Stimulated activated CD4-positive, alpha-beta T cell treated with anti-CD3 and anti-CD28 coated beads, Interleukin-1b, Interleukin-23, amount 100 ng/mL, for 4 hours (primary cell): Measurements from ENCODE around the gene RABGGTA.
A peak's percentile ranks its signal among the peaks of the same experiment; 100 is the strongest.

Source experiments
- DNase-seq, 2 donors: peaks; one replicate each; pipeline ENCODE4 v3.0.0-alpha.2; 2020; ENCODE audit warnings: low read depth in 2 of 2

RABGGTA gene

DNA sequence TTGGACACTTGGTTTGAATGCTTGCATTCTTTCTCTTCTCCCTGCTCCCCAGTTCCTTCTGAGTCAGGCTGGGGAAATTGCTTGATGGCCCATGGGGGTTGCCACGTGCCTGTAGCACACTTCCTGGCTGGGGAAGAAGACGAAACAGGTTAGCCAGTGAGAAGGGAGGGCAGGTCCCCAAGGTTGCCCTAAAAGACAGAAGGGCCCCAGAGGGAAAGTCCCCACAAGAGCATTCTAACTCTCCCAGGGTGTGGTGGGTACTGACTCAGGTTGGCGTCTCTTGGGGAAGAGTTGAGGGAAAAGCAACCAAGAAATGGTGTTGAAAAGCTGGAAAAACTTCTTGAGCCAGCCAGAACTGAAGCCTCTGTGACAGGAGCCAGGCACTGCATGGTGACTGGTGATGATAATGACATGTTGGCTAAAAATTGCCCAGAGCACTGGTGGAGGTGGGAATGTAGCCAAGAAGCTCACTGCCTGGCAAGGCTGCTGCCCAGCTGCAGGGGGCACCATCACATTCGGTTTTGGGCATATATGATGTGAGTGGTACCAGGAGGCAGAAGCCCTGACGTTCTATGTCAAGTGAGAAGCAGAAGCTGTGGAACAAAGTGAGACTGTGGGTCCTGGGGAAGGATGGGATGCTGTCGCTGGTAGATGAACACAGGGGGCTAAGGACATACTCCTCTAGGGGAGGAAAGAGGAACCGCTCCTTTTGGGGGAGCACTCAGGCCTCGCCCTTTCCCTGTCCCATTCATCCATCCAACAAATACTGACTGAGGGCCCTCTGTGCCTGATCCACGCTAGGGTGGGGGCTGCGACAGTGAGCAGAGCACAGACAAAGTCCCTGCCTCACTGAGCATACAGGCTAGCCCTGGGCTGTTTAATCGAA, 8.1 kb upstream of the RABGGTA start:
- peak in 1 of 2 donors; percentile 43 for DNase-seq

DNA sequence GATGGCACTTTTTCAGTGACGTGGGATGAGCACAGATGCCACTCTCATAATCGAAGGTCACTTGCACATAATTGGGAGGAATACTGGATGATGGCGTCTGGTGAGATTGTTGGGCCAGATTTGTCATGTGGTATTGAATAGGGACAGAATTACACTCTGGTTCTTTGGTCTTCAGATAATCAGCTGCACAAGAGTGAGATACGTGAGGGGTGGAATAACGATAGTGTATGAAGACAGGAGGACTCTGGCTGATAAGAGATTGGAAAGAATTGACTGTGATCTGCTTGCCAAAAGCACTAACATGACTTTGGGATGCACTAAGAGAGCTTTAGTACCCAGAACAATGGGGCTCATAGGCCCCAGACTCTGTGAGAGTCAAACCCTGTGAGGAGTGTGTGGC, 7.0 kb upstream of the RABGGTA start:
- DNase-seq: no peak

GRCh38 chr14:24277606-24278321, 6.4 kb upstream of the RABGGTA start:
- no peak for DNase-seq

- no peak for DNase-seq
Observed at GRCh38 chr14:24277071-24277470, 5.7 kb upstream of the RABGGTA start.

DNA sequence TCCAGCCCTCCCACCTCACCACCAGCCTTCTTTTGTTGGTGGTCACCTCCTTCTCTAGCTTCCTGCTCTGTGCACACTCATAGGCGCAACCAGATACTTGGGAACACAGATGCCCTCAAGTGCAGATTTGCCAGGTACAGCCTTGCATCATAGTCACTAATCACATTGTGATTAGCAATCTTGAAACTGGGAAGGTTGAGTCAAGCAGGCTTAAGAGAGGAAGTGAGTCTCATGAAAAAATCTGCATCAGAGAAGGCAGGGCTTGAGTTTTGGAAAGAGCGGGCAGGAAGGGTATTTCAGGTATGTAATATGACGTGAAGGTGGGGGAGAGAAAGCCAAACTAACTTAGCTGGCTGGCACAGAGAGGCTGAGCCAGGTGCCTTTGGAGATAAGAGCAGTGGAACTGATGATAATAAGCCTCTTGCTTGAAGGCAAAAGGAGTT, 2.7 kb upstream of the RABGGTA start:
- DNase-seq: peak; percentile 27 to 48

GRCh38 chr14:24273422-24273998, 2.1 kb upstream of the RABGGTA start:
- DNase-seq: no peak

DNA sequence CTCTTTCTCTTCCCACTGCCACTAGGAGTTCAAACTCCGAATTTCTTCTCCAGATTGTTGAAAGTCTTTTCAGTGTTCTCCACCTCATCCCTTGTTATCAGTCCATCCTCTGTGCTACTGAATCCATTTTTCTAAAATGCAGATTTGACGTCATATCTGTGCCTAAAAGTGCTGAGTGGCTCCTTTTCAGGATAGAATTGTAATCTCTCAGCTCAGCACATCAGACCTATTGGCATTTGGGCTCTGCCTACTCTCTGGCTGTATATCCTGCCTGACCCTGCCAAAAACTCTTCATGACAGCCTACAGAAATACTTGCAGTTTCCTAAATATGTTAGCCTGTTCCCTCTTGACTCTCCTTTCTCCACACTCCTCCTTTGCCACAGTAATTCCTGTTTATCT, 1.1 kb upstream of the RABGGTA start:
- no peak for DNase-seq

DNA sequence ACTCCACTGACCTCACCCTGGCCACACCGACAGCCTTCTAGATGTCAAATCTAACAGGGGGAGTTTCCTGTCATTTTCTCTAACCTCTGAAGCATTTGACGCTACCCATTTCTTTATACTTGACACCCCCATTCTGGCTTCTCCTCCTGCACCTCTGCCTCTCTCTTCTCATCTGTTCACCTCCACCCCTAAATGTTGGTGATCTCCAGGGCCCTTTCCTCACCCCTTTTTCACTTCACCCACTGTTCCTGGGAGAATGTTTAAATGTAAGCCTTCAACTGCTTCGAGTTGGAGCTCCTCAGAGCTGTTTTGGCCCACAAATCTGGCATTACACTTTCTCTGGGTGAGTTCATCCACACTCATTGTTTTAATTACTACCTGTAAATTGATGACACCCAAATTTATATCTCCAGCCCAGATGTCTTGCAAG, 452 bp upstream of the RABGGTA start:
- no peak for DNase-seq

GRCh38 chr14:24270537-24271133, 762 bp downstream of the RABGGTA start:
- no peak for DNase-seq

DNA sequence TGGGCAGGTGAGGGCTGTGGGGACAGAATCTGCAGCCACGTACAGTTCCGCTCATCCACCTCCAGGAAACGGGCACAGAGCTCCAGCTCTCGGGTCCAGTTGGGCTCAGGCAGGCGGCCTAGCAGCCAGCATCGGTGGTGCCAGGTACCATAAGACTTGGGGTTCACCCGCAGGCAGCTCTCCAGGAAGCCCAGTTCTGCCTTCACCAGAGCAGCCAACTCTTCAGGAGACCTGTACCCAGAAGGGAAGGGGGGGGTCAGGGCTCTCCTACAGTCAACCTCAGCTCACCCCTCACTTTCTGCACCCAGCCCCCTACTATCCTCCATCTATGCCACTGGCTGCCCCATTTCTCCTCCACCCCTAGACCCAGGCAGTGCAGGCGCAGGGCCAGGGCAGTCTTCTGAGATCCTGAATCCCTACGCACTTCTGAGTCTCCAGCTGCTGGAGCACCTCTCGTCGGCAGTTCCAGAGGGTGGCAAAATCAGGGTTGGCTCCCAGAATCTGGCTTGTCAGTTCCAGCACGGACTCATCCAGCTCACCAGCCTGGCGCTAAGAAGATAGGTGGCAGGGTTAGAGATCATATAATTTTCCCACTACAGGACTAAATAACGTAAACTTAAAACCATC, 1.4 kb downstream of the RABGGTA start:
- no peak for DNase-seq

DNA sequence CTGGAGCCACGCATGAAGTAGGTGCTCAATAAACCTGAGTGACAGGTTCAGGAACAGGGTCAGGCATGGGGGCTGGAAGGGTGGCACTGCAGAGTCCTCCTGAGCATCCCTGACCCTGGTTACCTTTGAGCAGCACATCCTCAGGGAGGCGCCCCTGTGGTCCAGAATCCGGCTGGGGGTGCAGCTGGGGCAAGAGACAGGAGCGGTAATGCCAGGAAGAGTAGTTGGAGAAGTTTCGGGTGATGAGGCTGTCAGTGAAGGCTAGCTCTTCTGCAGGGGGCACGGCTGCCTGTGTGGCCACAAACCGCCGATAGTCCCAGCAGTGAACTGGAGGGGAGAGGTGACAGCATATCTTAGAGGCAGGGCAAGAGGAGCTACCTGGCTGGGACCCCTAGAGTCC, 2.0 kb downstream of the RABGGTA start:
- no peak for DNase-seq

GRCh38 chr14:24268225-24268624, 3.2 kb downstream of the RABGGTA start:
- DNase-seq: no peak

- DNase-seq: no peak
Observed at GRCh38 chr14:24267516-24267915, 3.9 kb downstream of the RABGGTA start.

GRCh38 chr14:24266344-24267244, 4.8 kb downstream of the RABGGTA start:
- no peak for DNase-seq

GRCh38 chr14:24264298-24264697, 7.1 kb downstream of the RABGGTA start:
- no peak for DNase-seq

DNA sequence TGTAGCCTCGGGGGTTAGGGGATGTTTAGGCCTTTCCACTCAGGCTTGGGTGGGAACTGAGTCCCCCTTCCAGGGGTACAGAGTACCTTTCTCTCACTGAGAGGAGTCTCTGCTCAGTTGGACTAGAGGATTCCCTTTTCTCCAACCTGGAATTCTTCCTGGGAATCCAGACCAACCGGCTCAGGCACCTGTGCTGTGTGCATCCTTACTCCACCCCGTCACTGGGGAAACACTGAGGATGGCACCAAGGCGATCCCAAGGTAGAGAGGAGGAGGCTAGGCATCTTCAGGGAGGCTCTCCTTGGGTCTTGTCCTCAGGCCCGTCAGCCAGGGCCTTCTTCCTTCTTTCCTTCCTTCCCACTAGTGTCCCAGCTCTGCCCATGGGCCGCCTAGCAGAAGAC, 7.5 kb downstream of the RABGGTA start:
- no peak for DNase-seq

DNA sequence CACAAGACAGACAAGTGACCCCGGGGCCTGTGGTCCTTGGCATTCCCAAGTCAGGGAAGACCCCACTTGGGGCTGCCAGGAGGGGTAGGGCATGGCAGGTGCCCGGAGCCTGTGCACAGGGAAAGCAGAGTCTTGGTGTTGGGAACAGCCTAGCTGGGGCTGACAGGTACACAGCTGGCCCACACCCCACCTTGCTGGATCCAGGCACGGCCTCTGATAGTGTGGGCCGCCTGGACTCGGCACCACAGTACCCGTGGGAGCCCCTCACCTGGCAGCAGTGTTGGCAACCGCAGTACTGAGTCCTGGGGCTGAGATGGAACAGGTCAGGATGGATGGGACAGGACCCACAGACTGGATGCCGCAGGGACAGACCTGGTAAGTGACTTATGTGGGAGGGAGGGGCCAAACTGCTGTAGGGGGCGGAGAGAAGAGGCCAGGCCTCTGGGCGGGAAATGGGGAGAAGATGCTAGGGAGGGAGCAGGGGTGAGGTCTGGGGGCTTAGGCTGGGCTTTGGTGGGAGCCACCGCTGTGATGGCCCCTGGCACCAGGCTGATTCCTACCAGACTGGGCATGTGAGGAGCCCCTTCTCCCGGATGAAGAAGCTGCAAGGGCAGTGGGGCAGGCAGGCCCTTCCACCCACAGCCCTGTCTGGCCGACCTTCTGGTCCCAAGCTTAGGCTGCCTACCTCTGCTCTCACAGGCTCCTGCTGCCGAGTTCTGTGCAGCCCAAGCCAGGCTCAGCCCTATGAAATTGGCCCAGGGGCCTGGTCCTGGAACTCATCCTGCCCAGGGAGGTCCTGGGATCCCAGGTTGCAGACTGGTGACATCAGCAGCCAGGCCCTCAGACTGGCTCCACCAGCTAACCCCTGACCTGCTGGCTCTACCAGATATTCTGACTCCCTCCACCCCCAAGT, 8.3 kb downstream of the RABGGTA start, which contains the start of gene TGM1:
TGM1 (minus strand) TSS at position 357 of the 913 bp plus-strand sequence. CDS start 825 bp downstream, outside the sequence.
- DNase-seq: no peak

GRCh38 chr14:24261969-24262327, 9.4 kb downstream of the RABGGTA start:
- no peak for DNase-seq

GRCh38 chr14:24261256-24261968, 10.0 kb downstream of the RABGGTA start:
- no peak for DNase-seq
